Breast epithelium (tissue), 4 donors: ENCODE measurements around the gene LBX1. TPM values are rescaled to one million over a fixed set of nuclear protein-coding genes. Genes with fewer than 3 reads are reported as not detected.

ENCODE experiments used
- DNase-seq, 2 donors: peaks; one replicate each; pipeline ENCODE4 v3.0.0-alpha.2; 2019; ENCODE audit warnings: low spot score in 2 of 2
- H3K27ac ChIP-seq, 2 donors: fragments of 200-600 bp; sonication (generic) in 1 of 2; one replicate each; pipeline ENCODE4 v1.5.1; 2016 to 2019; ENCODE audit warnings: mild to moderate bottlenecking in 1 of 2
- H3K27me3 ChIP-seq, 2 donors: fragments of 200-600 bp; sonication (generic) in 1 of 2; one replicate each; pipeline versions ENCODE4 v1.5.1 to v1.6.0; 2017 to 2019; ENCODE audit warnings: control low read depth in 1 of 2, mild to moderate bottlenecking in 1 of 2
- H3K36me3 ChIP-seq: fragments of 200-600 bp; one replicate; pipeline ENCODE4 v1.5.1; 2019
- H3K4me1 ChIP-seq, 2 donors: fragments of 200-600 bp; sonication (generic); one replicate each; pipeline ENCODE4 v1.5.1; 2016 to 2019; ENCODE audit warnings: control low read depth in 1 of 2
- H3K4me3 ChIP-seq, 3 donors: fragments of 200-600 bp; sonication (generic); 1 replicate in 2 of 3; 2 replicates in 1 of 3; pipeline ENCODE4 v1.5.1; 2016 to 2019; ENCODE audit warnings: mild to moderate bottlenecking in 3 of 3, moderate library complexity in 2 of 3
- H3K9me3 ChIP-seq, 2 donors: fragments of 200-600 bp; sonication (generic) in 1 of 2; one replicate each; pipeline ENCODE4 v1.5.1; 2016 to 2019; ENCODE audit warnings: control low read depth in 1 of 2
- CTCF ChIP-seq, 3 donors: fragments of 450-650 bp; IDR thresholded peaks; one replicate each; pipeline ENCODE4 v1.5.1; 2016 to 2017; ENCODE audit warnings: antibody characterized with exemption in 3 of 3, mild to moderate bottlenecking in 3 of 3, moderate library complexity in 3 of 3
- POLR2A ChIP-seq: fragments of 450-650 bp; IDR thresholded peaks from one replicate; pipeline ENCODE4 v1.6.1; 2016; ENCODE audit warnings: antibody characterized with exemption, mild to moderate bottlenecking, moderate library complexity
- POLR2AphosphoS5 ChIP-seq, 3 donors: sonication (generic); formaldehyde crosslinking; IDR thresholded peaks; one replicate each; pipeline ENCODE4 v1.6.1; 2017; ENCODE audit warnings: antibody characterized with exemption in 3 of 3
- intact Hi-C: fragments of 100-400 bp; cut with DNase I; formaldehyde crosslinking; loops from one replicate; pipeline ENCODE4 v1.15.1; 2023; ENCODE audit warnings: low total_unique reads
- total RNA-seq, 3 donors: library from RNA; depleted of rRNA; stranded (reverse); fragments of >200 nt; gene quantifications; one replicate each; pipeline ENCODE4 v1.1.0, GENCODE V29; 2016

LBX1 gene
- total RNA-seq, 3 donors from 2014 or later: not detected

DNA sequence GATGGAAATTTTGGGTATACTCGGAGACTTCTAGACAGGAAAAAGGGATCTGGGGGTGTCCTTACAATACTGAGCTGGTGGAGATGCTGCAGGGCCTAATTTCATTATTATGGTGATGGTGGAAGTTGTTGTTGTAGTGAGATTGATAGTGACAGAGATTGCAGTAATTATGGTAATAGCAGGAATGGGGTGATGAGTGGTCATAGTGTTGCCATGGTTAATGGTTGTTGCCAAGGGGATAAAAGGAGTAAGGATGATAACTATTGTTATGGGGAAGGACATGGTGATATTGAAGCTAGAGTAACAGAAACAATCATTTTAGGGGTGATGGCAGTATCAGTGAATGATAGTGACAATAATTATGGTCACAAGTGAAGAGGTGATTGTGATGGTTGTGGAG lies 27.1 kb upstream of the LBX1 start:
- Histone ChIP-seq H3K4me3 (no peak overlapping the region), H3K27ac (no peak overlapping the region), H3K27me3 (peaks cover 0 to 17% of the 10 kb centered on the region in 2 donors), H3K4me1 (no peaks in the 10 kb centered on the region), H3K9me3 (peaks cover 7 to 8% of the 10 kb centered on the region in 2 donors), H3K36me3 (no peaks in the 10 kb centered on the region)
- intact Hi-C loops: no loop called here
- TF ChIP-seq POLR2AphosphoS5 (IDR thresholded peaks at IDR 0.05) (no peak), POLR2A (no peak), CTCF (IDR thresholded peaks at IDR 0.05) (no peak)
- no peak for DNase-seq

DNA sequence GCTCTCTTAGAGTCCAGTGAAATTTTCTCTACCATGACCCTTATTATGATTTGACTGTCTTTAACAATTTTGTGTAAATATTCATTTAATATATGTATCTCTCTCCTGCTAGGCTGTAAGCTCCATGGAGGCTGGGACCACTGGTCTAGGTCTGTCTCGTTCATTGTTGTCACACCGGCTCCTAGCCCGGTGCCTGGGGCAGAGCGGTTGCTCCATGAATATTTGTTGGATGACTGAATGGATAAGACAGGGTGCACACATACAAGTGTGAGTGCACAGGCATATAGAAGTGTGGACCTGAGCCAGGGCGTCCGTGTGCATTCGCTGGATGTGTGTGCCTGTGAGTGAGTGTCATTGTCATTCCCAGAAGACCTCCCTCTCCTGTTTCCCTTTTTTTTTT lies 20.9 kb upstream of the LBX1 start:
- Histone ChIP-seq H3K27ac (no peak overlapping the region), H3K36me3 (no peaks in the 10 kb centered on the region), H3K9me3 (no peaks in the 10 kb centered on the region), H3K4me3 (no peak overlapping the region), H3K27me3 (peaks cover 0 to 41% of the 10 kb centered on the region in 2 donors), H3K4me1 (no peaks in the 10 kb centered on the region)
- no peak for DNase-seq
- intact Hi-C loops: no loop called here
- TF ChIP-seq POLR2A: no peak
- TF ChIP-seq POLR2AphosphoS5 (IDR thresholded peaks at IDR 0.05): no peak
- TF ChIP-seq CTCF (IDR thresholded peaks at IDR 0.05): no peak

- no peak overlapping the region for H3K4me3 ChIP-seq
- H3K27ac ChIP-seq: no peak overlapping the region
- TF ChIP-seq POLR2A (no peak), CTCF (IDR thresholded peaks at IDR 0.05) (no peak), POLR2AphosphoS5 (IDR thresholded peaks at IDR 0.05) (no peak)
- no peak for DNase-seq
- H3K36me3 ChIP-seq: no peaks in the 10 kb centered on the region
- intact Hi-C loops: no loop called here
- H3K27me3 ChIP-seq: peaks cover 0 to 41% of the 10 kb centered on the region in 2 donors
- H3K9me3 ChIP-seq: no peaks in the 10 kb centered on the region
- no peaks in the 10 kb centered on the region for H3K4me1 ChIP-seq
Observed at GRCh38 chr10:101249171-101249581, 19.9 kb upstream of the LBX1 start.

DNA sequence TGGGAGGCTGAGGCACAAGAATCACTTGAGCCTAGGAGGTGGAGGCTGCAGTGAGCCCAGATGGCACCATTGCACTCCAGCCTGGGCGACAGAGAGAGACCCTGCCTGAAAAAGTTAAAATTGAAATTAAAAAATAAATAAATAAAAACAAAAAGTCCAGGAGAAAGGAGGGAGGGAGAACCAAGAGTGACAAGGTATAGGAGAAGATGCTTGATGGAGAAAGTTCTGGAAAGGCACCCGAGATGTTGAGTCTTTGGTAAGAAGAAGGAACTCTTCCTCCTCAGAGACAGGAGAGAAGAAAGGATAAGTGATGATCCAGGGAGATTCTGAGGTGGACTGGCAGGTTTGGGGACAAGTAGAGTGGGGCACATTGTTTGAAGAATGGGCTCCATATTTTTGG lies 17.4 kb upstream of the LBX1 start:
- intact Hi-C loops: no loop called here
- TF ChIP-seq POLR2AphosphoS5 (IDR thresholded peaks at IDR 0.05) (no peak), POLR2A (no peak), CTCF (IDR thresholded peaks at IDR 0.05) (no peak)
- H3K4me3 ChIP-seq: no peak overlapping the region
- no peaks in the 10 kb centered on the region for H3K9me3 ChIP-seq
- H3K4me1 ChIP-seq: no peaks in the 10 kb centered on the region
- H3K27ac ChIP-seq: no peak overlapping the region
- no peak for DNase-seq
- no peaks in the 10 kb centered on the region for H3K36me3 ChIP-seq
- H3K27me3 ChIP-seq: peaks cover 0 to 30% of the 10 kb centered on the region in 2 donors

- Histone ChIP-seq H3K27me3 (peaks cover 0 to 29% of the 10 kb centered on the region in 2 donors), H3K36me3 (no peaks in the 10 kb centered on the region), H3K4me1 (no peaks in the 10 kb centered on the region), H3K4me3 (no peak overlapping the region), H3K9me3 (no peaks in the 10 kb centered on the region), H3K27ac (no peak overlapping the region)
- no peak for TF ChIP-seq POLR2A
- TF ChIP-seq CTCF (IDR thresholded peaks at IDR 0.05): no peak
- no peak for TF ChIP-seq POLR2AphosphoS5 (IDR thresholded peaks at IDR 0.05)
- intact Hi-C loops: no loop called here
- DNase-seq: no peak
Observed at GRCh38 chr10:101244321-101245050, 15.2 kb upstream of the LBX1 start.
